Epidermal melanocyte (primary cell): ENCODE measurements around the gene MSANTD1.

Source experiments
- DNase-seq: peaks from one replicate; pipeline ENCODE4 v3.0.0; 2011; ENCODE audit warnings: low spot score; ENCODE audit not compliant: insufficient read length

The MSANTD1 gene

DNA sequence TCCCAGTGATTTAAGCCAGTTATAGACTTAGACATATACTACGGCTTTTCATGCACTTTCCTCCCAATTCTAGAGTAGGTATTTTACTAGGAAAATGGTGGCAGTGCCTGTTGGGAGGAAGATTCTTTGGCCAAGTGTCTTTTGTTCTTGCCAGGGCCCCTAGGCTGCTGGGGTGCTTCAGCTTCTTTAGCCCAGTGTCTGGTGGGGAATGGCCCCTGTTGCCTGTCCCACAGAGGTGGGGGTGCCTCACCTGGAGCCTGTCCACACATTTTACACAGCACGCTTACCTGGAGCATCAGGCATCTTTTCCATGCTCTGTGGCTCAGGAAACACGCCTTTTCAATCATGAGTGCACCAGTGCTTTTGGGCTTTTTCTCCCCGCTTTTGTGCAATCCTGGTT, 33.2 kb upstream of the MSANTD1 start:
- DNase-seq: no peak

DNA sequence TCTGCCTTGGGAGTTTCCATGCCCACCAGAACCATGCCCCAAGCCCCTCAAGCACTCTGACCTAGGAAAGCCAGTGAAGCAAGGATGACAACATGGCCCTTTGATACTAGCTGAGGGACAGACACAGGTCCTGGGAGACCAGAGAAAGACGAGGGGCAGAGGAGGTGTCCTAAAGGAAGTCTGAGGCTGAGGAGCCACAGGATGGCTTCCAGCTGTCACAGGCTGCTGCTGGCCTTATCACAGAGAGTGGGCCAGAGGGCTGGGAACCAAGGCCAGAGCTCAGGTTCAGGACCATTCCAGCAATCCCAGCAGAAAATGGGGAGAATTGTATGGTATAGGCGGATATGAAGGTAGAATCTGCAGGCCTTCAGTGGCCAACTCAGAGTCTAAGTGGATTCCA, 31.7 kb upstream of the MSANTD1 start:
- DNase-seq: no peak

DNA sequence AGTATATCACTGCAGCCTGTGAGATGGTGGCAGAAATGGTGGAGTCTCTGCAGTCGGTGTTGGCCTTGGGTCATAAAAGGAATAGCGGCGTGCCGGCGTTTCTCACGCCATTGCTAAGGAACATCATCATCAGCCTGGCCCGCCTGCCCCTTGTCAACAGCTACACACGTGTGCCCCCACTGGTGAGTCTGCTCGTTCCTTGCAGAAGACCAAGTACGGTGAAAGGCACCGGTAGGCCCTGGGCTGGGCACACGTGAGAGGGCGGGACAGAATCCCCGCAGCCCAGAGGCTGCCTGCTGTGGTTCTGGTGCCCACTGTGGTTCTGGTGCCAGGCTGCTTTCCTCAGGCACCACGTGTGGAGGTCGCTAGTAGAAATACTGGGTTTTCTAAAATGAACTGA, 31.2 kb upstream of the MSANTD1 start:
- no peak for DNase-seq

DNA sequence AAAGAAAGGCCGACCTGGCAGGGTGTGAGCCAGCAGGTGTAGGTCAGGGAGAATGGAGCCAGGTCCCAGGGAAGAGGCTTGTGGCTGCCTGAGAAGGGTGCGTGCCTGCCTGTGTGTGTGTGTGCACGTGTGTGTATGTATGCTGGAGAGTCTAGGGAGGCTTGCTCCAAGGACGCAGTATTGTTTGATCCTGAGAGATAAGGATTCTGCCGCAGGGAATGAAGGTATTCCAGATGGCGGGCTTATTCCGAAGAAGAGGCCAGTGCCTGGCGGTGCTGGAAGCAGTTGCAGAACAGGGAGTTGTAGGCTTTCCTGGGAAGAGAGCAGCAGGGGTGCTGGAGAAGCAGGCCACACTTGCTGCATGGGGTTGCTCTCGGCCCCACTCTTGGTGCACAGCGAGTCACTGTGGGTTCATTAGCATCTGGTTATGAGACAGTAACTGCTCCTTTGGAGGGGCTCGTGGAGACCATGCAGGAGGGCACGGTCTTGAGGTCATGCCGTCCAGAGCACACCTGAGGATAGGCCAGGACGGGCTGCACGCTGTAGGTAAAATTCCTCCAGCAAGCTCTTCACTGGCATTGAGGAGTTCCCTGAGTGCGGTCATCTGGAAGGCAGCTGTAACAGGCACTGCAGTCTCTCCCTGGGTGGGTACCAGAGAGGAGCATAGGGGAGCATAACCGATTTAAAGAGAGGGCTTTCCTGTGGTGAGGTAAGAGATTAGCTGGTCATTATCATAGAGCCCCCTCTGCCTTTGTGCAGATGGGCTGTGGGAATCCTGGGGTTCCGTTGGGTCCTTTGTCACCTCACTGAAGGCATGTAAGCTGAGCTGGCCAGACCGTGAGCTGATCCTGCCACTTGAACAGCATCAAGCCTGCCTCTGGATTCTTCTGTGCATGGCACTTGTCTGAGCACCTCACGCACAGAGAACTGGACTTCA, 29.9 kb upstream of the MSANTD1 start:
- no peak for DNase-seq

DNA sequence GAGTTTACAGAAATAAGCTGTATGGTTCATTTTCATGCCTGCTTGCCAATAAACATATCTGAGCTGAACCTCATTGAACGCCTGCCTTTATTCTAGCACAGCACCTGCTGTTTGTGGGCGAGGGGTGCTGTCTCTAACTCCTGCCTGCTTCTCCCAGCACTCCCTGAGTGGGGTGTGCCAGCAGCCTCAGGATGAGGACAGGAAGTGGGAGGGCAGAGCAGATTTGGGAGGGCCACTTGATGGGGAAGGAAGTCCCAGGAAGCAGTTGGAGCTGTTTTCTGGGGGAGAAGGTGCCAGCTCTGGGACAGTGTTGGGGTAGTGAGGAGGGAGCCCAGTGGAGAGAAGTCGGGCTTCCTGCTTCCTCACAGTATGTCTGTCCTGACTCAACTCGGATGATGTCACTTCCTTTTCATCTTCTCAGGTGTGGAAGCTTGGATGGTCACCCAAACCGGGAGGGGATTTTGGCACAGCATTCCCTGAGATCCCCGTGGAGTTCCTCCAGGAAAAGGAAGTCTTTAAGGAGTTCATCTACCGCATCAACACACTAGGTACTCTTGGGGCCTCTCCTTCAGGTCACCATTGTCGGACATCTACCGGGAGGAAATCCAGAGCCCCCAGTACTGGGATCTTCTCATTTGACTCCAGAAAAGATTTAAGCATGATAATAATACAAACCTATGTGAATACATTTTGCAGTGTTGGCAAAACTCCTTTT, 29.0 kb upstream of the MSANTD1 start:
- no peak for DNase-seq

DNA sequence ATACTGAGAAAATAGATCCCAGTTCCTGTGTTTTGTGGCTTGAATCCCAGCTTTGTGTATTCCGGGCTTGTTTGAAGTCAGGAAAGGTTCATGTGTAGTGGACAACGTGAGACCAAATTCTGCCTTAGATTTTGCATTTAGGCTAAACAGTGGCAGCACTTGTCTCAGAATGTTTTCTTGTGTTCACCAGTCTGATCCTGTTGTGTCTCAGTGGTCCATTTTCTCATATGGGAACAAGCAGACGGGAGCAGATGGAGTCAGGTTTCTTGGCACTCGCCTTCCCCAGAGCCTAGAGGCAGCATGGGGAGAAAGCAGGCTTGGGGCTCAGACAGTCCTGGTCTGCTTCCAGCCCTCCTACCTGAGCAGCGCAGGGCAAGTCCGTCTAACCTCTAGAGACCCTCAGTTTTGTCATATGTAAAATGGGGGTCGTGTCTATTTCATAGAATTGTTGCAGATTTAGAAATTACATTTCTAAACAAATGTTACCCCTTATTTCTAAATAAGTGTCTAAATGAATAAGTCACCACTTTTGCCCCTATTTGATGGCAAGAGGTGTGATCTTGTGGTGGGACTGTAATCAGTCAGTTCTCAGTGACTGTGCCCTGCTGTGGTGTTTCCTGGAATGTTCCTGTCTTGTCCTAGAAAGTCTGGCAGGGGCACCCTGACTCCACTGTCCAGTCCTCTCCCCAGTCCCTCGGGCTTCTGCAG, 28.3 kb upstream of the MSANTD1 start:
- no peak for DNase-seq

DNA sequence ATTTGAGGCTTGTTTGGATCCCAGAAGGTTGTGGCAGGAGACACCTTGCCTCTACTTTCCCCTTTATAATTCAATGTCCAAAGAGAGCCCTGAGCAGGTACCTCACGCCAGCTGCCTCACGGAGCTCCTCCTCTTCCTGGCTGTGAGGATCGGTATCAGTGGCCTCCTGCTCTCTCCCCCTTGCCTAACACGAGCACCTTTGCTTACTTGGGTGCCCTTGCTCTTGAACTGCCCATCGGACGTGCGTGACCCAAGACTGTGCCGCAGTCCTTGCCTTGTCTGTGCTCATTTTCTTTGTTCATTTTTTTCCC, 27.8 kb upstream of the MSANTD1 start:
- no peak for DNase-seq

DNA sequence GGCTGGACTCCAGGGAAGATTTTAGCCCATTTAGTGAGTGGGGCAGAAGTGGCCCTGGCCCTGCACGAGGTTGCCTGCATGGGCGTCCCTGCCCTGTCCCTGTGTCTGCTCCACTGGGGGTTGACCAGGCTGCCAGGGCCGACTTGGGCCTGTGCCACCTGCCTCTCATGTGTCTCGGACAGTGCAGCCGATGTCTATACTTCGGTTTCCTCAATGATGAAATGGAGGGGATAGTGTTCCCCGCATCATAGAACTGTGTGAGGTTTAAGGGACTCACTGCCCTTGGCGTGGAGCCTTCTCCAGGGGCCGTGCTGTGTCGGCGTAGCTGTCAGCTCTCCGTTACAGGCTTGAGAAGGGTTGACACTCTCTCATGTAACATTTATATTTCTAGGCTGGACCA, 27.0 kb upstream of the MSANTD1 start:
- DNase-seq: no peak

DNA sequence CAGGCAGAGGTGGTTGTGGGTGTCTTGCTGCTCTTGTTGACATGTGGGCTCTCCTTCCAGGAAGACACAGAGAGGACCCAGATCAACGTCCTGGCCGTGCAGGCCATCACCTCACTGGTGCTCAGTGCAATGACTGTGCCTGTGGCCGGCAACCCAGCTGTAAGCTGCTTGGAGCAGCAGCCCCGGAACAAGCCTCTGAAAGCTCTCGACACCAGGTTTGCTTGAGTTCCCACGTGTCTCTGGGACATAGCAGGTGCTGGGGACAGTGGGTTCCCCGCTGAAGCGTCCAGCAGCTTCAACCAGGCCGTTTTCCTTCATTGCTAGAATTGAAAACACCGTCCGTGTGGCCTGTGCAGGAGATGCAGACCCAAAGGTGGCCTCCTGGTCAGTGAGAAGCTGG, 25.6 kb upstream of the MSANTD1 start:
- DNase-seq: no peak

DNA sequence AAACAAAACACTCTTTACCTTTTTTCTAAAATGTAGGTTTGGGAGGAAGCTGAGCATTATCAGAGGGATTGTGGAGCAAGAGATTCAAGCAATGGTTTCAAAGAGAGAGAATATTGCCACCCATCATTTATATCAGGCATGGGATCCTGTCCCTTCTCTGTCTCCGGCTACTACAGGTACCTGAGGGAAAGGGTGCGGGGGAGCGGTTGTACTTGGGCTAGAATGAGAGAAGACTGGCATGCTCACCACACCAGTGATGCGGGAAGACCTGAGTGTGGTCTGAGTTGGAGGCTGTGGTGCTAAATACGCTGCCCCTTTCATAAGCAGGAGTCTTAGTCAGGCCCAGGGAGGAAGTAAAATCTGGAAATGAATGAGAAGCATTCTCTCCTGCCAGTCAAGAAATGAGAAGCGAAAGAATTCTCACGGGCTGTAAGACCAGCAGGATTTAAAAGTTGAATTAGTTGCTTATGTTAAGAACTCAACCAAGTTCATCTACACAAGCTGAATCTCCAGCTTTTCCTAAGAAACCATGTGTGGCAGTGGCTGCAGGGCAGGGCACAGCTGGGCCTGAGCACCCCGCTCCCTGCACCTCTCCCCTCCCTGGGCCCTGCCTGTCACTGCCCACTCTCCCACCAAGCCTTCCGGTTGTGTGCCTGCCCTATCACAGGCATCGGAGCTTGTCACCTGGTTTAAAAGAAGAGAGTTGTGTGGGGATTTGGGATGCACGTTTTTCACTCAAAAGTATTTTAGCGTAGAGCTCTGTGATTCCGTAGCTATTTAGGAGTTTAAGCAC, 24.8 kb upstream of the MSANTD1 start:
- no peak for DNase-seq

DNA sequence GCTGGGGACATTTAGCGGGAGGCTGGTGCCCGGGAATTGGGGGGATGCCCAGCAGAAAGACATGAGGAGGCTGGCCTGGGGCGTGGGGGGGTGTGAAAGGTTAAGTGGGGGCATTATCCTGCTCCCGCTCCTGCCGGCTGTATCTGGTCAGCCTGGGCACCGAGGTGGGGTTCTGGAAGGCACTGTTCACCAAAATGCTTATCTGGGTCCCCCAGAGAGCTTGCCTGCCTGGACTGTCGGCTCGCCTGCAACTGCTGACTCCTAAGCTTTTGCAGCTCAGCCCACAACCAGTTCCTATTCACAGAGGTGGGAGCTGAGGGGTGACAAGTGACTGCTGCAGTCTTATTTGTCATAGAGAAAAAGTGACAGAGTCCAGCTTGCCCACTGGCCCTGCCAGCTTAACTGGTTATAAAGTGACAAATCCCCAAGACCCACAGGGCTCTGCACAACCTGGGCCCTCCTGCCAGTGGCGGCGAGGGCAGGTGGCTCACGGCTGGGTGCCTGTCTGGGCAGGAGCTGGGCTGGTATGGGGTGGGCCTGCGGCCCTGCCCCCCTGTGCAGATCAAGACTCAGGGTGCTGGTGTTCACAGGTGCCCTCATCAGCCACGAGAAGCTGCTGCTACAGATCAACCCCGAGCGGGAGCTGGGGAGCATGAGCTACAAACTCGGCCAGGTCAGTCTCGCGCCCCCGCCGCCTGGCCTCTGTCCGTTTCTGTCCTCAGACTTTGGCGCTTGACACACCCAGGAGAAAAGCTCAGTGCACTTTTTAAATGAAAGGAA, 23.7 kb upstream of the MSANTD1 start:
- DNase-seq: no peak

DNA sequence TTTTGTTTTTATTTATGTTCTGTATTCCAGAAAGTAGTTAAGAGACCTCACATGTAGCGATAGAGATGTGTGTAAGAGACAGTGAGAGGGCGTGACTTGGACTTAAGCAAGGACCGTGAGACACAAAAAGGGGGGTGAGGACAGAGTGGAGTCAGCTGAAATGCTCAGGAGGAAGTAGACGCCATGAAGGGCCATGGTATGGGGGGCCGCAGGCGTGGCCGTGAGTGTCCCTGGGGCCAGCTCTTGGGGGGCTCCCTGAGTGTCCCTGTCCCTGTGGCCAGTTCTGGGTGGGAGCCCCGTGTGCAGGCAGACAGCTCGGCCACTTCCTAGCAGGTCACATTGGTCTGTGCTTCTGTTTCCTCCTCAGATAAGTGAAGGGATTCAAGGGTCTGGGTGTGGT, 23.0 kb upstream of the MSANTD1 start:
- no peak for DNase-seq

DNA sequence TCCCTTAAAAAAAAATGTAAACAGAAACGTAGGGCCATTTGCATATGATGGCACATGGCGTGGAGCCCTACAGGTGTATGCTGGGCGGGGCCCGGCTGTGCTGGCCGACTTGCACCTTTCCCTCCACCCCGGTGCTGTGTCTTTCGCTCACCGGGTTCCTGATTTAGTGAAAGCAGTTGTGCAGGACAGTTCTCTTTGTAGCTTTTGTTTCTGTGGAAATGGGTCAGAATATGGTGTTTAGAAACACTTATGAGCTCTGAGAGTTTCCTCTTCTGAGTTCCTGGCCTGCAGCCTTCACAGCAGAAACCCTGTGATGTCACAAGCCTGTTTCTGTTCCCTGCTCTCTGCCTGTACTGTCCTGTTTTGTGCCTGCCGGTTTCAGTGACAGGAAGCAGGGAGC, 22.5 kb upstream of the MSANTD1 start:
- DNase-seq: no peak

DNA sequence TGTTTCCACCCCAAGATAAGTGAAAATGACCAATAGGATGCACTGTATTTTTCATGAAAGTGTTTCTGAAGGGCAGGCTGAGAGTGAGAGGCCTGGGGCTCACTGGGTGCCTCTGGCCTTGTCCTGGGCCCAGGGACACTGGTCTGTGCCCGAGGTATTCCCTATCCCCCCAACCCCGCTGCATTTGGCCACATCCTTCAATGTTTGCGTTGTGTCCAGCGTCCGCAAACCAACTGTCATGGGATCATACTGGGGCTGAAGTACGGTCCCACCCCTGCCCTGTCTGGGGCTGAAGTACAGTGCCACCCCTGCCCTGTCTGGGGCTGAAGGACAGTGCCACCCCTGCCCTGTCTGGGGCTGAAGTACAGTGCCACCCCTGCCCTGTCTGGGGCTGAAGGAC, 22.0 kb upstream of the MSANTD1 start:
- no peak for DNase-seq

DNA sequence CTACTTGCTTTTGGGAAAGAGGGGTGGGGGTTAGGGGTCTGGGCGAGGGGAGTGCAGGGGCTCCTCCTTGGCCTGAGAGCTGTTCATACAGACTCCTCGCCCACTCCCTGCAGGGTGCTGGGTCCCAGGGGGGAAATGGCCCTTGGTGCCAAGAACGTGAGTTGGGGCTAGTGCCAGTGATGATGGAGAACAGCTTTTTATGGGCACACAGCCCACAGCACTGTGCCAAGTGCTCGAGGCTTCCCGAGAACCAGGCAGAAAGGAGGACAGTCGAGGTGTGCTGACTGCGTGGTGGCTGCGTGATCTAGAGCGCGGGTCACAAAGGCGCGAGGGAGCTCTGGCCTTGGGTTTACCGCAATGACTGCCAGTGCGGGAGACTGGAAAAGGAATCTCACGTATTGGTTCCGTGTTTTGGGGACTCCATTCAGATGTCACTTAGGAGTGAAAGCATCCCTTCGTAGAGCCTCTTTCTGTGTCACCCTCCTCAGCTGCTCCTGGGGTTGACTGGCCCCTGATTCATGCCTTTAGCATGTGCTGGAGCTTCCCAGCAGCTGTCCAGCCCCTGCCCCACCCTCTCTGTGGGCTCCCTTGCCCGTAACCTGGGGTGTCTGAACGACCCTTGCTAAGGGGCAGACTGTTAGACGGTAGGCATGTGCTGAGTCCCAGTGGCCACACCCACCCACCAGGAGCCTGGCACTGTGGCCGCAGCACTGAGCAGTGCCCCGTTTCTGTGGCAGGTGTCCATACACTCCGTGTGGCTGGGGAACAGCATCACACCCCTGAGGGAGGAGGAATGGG, 20.9 kb upstream of the MSANTD1 start:
- no peak for DNase-seq

DNA sequence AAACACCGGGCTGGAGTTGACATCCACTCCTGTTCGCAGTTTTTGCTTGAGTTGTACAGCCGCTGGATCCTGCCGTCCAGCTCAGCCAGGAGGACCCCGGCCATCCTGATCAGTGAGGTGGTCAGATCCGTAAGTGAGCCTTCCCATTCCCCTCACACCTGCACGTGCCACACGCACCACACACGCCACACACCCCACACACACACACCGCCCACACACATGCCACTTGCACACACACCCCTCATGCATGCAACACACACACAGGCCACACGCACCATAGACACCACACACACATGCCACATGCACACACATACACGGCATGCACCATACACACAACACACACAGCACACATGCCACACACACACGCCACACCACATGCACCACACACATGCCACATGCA, 20.1 kb upstream of the MSANTD1 start:
- DNase-seq: no peak

DNA sequence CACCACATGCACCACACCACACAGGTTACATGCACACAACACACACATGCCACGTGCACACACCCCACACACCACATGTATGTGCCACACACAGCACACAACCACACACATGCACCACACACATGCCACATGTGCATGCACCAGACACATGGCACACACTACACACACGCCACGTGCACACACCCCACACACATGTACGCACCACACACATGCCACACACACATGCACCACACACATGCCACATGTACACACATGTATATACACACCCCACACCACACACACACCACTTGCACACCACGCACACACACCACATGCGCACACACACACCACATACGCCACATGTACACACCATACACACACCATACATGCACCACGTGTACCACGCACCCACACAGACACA, 19.6 kb upstream of the MSANTD1 start:
- DNase-seq: no peak

DNA sequence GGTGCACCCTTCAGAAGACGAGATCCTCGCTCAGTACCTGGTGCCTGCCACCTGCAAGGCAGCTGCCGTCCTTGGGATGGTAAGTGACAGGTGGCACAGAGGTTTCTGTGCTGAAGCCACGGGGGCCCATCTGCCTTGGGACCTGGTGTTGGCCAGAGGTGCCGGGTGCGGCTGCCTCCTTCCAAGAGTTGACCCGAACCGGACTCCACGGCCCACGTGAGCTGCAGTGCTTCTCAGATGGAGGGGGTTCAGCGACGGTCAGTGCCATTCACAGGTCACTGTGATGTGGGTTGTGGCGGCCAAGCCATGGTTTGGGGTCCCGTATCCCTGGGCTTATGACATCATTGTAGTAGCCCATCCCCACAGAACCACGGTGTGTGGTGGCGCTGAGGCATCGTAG, 19.0 kb upstream of the MSANTD1 start:
- no peak for DNase-seq

DNA sequence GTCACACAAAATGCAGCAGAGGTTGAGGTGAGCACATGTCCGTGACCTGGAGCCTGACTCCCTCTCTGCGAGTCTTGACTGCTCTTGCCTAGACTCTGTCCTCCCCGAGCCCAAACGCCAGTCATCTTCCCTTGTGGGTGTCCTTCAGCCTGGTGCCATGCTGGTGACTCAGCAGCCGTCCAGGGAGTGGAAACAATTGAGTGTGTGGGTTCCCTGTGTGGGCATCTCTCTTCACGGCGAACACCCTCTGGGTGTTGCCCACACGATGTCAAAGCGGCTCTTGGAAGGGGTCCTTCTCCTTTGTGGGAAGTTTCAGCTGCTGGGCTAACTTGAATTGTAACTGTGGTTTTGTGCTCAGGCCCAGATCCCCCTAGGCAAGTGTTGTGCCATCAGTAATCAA, 17.5 kb upstream of the MSANTD1 start:
- no peak for DNase-seq

DNA sequence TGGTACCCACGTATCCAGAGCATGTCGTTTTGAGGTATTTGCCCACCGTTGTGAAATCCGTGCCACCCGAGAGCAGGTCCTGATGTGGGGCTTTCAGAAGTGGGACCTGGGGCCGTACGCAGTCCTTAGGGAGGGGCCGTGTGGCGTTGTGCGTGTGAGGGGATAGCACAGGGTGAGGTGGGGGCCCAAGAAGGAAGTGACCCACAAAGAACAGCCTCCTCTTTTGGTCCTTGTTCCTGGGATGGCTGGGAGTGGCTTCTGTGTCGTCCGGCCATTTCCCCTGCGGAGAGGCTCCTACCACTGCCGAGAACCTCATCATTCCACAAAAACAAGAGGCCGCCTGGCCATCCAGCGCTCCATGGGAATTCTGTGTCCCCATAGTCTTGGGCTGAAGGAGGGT, 17.0 kb upstream of the MSANTD1 start:
- no peak for DNase-seq
